K562 (cell line): ENCODE measurements around the gene AFG1L. TPM values are rescaled to one million over a fixed set of nuclear protein-coding genes. Genes with fewer than 3 reads are reported as not detected.

Source experiments
- ARNT ChIP-seq, 2 experiments: fragments of 450-650 bp; IDR thresholded peaks; 2 replicates each; pipeline ENCODE4 v1.6.1; 2016; ENCODE audit warnings: mild to moderate bottlenecking in 1 of 2
- CAMTA2 ChIP-seq: fragments of 250-450 bp; sonication (Bioruptor Pico); conservative IDR thresholded peaks from 2 replicates; pipeline ENCODE4 v1.5.1; 2022
- CBFA2T2 ChIP-seq: fragments of 450-650 bp; conservative IDR thresholded peaks from 2 replicates; pipeline ENCODE4 v1.6.1; 2017; ENCODE audit warnings: mild to moderate bottlenecking
- CBX1 ChIP-seq: sonication (generic); IDR thresholded peaks from 2 replicates; pipeline ENCODE4 v1.6.1; 2016; ENCODE audit warnings: antibody characterized with exemption, low read depth, mild to moderate bottlenecking
- DIDO1 ChIP-seq: fragments of 450-650 bp; IDR thresholded peaks from 2 replicates; pipeline ENCODE4 v1.6.1; 2016; ENCODE audit warnings: low read depth, missing biosample characterization, missing genetic modification characterization
- ESRRA ChIP-seq: fragments of 450-650 bp; IDR thresholded peaks from 2 replicates; pipeline ENCODE4 v1.6.1; 2014; ENCODE audit warnings: low read depth, mild to moderate bottlenecking, moderate library complexity, borderline replicate concordance
- FOXJ2 ChIP-seq: fragments of 200-800 bp; sonication (Bioruptor generic); IDR thresholded peaks from 2 replicates; pipeline ENCODE4 v1.6.1; 2016; ENCODE audit warnings: missing genetic modification characterization, missing compliant biosample characterization
- HNRNPK ChIP-seq: fragments of 200-400 bp; formaldehyde crosslinking; IDR thresholded peaks from one replicate; pipeline ENCODE4 v1.6.1; 2018; ENCODE audit warnings: mild to moderate bottlenecking, low read depth, low read length; ENCODE audit not compliant: poor library complexity, severe bottlenecking
- LCOR ChIP-seq: sonication (generic); formaldehyde crosslinking; IDR thresholded peaks from 2 replicates; pipeline ENCODE4 v1.8.0; 2022; ENCODE audit warnings: mild to moderate bottlenecking, missing genetic modification reagents
- NR4A1 ChIP-seq, 2 experiments: fragments of 250-450 bp in 1 of 2; fragments of 450-650 bp in 1 of 2; sonication (Bioruptor Pico) in 1 of 2; IDR thresholded peaks; 2 replicates each; pipeline versions ENCODE4 v1.4.0 to v1.6.1; 2016 to 2020; ENCODE audit warnings: mild to moderate bottlenecking in 2 of 2, missing compliant biosample characterization in 1 of 2, missing genetic modification characterization in 1 of 2, moderate library complexity in 1 of 2
- PHF8 ChIP-seq: fragments of 200-600 bp; sonication (generic); IDR thresholded peaks from 2 replicates; pipeline ENCODE4 v1.6.1; 2012; ENCODE audit warnings: mixed run types, mild to moderate bottlenecking, inconsistent platforms, low read length, moderate library complexity, borderline replicate concordance
- RAD51 ChIP-seq: fragments of 450-650 bp; IDR thresholded peaks from 2 replicates; pipeline ENCODE4 v1.7.1; 2016; ENCODE audit warnings: low read depth, mild to moderate bottlenecking, borderline replicate concordance
- RCOR1 ChIP-seq, 2 experiments: IDR thresholded peaks; 2 replicates each; pipeline ENCODE4 v1.6.1; 2012; ENCODE audit warnings: low read depth in 2 of 2, low read length in 2 of 2, borderline replicate concordance in 1 of 2, improper control_type of control experiment in 1 of 2
- SIX5 ChIP-seq, 2 experiments: IDR thresholded peaks; 2 replicates each; pipeline ENCODE4 v1.6.1; 2011; ENCODE audit warnings: low read length in 2 of 2, borderline replicate concordance in 1 of 2, low read depth in 1 of 2, mild to moderate bottlenecking in 1 of 2, moderate library complexity in 1 of 2; ENCODE audit not compliant: insufficient read depth in 1 of 2
- SMARCA4 ChIP-seq: fragments of 450-650 bp; IDR thresholded peaks from 2 replicates; pipeline ENCODE4 v1.6.1; 2016
- SMARCA5 ChIP-seq: fragments of 450-650 bp; IDR thresholded peaks from 2 replicates; pipeline ENCODE4 v1.6.1; 2016
- SRSF9 ChIP-seq: fragments of 200-400 bp; formaldehyde crosslinking; IDR thresholded peaks from 2 replicates; pipeline ENCODE4 v1.6.1; 2017; ENCODE audit warnings: low read depth, low read length, borderline replicate concordance
- TCF7L2 ChIP-seq: fragments of 150-350 bp; IDR thresholded peaks from 2 replicates; pipeline ENCODE4 v1.6.1; 2016; ENCODE audit warnings: low read depth, mild to moderate bottlenecking, low read length, moderate library complexity
- U2AF1 ChIP-seq: fragments of 200-400 bp; formaldehyde crosslinking; optimal IDR thresholded peaks from 2 replicates; pipeline ENCODE3; 2017; ENCODE audit warnings: mild to moderate bottlenecking, low read depth, low read length, moderate library complexity
- ZFP36 ChIP-seq: fragments of 150-350 bp; IDR thresholded peaks from 2 replicates; pipeline ENCODE4 v1.6.1; 2018; ENCODE audit warnings: low read length, low read depth; ENCODE audit not compliant: partially characterized antibody
- polyA plus RNA-seq, 8 experiments: library from polyadenylated mRNA; depleted of rRNA in 4 of 8; stranded (reverse) in 5 of 8; unstranded in 3 of 8; fragments of >200 nt; fragmentation: Nextera tagmentation in 2 of 8; fragmentation: Illumina TruSeq in 1 of 8; extraction: Ambion mirVana in 2 of 8; extraction: Trizol in 1 of 8; gene quantifications; 2 replicates each; pipeline versions ENCODE4 v1.2.1 to v1.2.3, GENCODE V29; 2011 to 2014; ENCODE audit warnings: inconsistent platforms in 1 of 8, missing spikeins in 1 of 8
- total RNA-seq, 7 experiments: library from RNA; depleted of rRNA in 6 of 7; stranded (reverse); fragments of >200 nt in 6 of 7; fragmentation: Illumina TruSeq in 2 of 7; extraction: Trizol in 2 of 7; gene quantifications; 2 replicates each; pipeline versions ENCODE4 v1.2.1 to v1.2.3, GENCODE V29; 2011 to 2021; ENCODE audit warnings: low replicate concordance in 1 of 7

The AFG1L gene
- total and polyA plus RNA-seq, 9 of the 15 experiments (the other 6 are each of a cell fraction or from before 2014, with no cell fraction given): 2.2 to 15.5 (median 5.8) TPM

DNA sequence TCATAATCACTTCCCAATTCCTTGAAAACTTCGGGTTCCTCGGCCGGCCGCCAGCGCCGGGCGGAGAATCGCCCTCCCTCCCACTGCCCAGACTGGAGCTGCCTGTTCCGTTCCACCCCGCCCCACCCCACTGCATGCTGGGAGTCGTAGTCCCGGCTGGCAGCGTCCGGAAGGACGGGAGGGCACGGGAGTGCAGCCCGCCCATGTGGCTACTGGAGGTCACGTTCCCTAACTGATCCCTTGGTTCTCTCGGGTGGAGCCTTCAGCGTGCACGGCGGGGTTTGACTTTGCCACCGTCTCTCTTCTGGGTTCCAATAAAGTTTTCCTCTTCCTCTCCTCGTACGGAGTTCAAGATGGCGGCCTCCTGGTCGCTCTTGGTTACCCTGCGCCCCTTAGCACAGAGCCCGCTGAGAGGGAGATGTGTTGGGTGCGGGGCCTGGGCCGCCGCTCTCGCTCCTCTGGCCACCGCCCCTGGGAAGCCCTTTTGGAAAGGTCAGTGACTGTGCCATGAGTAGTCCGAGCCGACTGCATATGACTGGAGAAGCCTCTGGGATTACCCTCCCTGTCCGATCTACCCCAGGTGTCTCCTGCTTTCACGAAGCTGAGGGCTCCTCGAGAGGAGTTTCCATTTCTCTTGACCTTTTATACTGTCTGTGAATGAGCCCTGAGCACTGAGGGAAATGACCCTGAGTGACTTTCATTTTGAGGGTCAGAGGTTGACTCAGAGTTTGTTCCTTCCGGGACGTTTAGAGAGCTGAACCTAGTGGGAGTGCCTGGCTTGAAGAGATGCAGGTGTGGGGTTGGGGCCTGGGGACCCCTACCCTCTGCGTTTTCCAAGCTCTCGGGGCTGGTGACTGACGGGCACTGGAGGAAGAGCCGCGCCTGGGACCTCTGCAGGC, at the start of gene AFG1L (continued):
- TF ChIP-seq SIX5 (IDR thresholded peaks at IDR 0.05; ENCODE audit: borderline replicate concordance in 1 of 2, insufficient read depth in 1 of 2, low read depth in 1 of 2, low read length in 2 of 2) (peak; percentile 73 to 74; a peak in 2 of 4 replicates), CAMTA2 (0 out of 2 replicates have a peak, but pooled peaks have one; percentile 8), RCOR1 (IDR thresholded peaks at IDR 0.05; ENCODE audit: borderline replicate concordance in 1 of 2, low read depth in 2 of 2, low read length in 2 of 2) (peak in 1 of 2 experiments; percentile 10; a peak in 1 of 4 replicates), U2AF1 (no peak), SMARCA5 (no peak), LCOR (peak; percentile 80), CBX1 (peak; percentile 45; the same call in 1 of the 2 replicates), NR4A1 (CRISPR knock-in tag; IDR thresholded peaks at IDR 0.05) (no peak), NR4A1 (tag; IDR thresholded peaks at IDR 0.05) (peak; percentile 31; the same call in 1 of the 2 replicates), DIDO1 (tag) (peak; percentile 67; the same call in 1 of the 2 replicates), RAD51 (peak; percentile 29; the same call in 1 of the 2 replicates), HNRNPK (no peak), CBFA2T2 (no peak), ESRRA (peak; percentile 94), ARNT (IDR thresholded peaks at IDR 0.05) (no peak), FOXJ2 (tag) (no peak; the same call in 1 of the 2 replicates), SMARCA4 (peak; percentile 33; the same call in 1 of the 2 replicates), ZFP36 (no peak), PHF8 (peak; percentile 70), TCF7L2 (peak; percentile 16; the same call in 1 of the 2 replicates), SRSF9 (no peak)
